Stimulated activated effector memory CD8-positive, alpha-beta T cell treated with anti-CD3 and anti-CD28 coated beads, Interleukin-12 subunit alpha, Interleukin-12 subunit beta, amount 100 ng/mL, for 72 hours (primary cell): Measurements from ENCODE around the gene PLCD1.
"Not testable (repeated sequence)": the region's sequence is repeated elsewhere in the genome, so short reads cannot be mapped to it uniquely, and the experiment has no call there.

Experiments
- ATAC-seq: fragments of 150-1000 bp; cut with Tn5 transposase; 2 replicates; pipeline ENCODE4 v1.10.0; 2021
- DNase-seq, 2 donors: peaks; one replicate each; pipeline ENCODE4 v3.0.0; 2021 to 2022; ENCODE audit warnings: low spot score in 2 of 2
- H3K27ac Mint-ChIP-seq: one replicate; pipeline ENCODE4 v1.8.0; 2022; ENCODE audit warnings: mild to moderate bottlenecking, mixed read lengths
- H3K36me3 Mint-ChIP-seq: one replicate; pipeline ENCODE4 v1.8.0; 2022; ENCODE audit warnings: mild to moderate bottlenecking, mixed read lengths
- H3K4me1 Mint-ChIP-seq: one replicate; pipeline ENCODE4 v1.8.0; 2022; ENCODE audit warnings: mixed read lengths
- H3K4me3 Mint-ChIP-seq: one replicate; pipeline ENCODE4 v1.8.0; 2022; ENCODE audit warnings: mild to moderate bottlenecking, mixed read lengths
- H3K9me3 Mint-ChIP-seq: one replicate; pipeline ENCODE4 v1.8.0; 2022; ENCODE audit warnings: mixed read lengths

PLCD1 gene

DNA sequence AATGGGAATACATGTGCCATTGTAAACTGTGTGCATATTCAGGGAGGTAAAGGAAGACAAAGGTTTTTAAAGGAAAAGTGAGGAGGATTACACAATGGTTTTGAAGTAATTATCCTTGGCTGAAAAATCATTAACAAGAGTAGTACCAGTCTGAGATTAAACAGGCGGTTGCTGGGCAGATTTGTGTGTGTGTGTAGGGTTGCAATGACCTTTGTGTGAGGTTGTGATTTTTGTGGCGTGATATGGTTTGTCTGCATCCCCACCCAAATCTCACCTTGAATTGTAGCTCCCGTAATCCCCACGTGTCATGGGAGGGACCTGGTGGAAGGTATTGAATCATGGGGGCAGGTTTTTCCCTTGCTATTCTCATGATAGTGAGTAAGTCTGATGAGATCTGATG is 16.6 kb upstream of the PLCD1 start:
- Mint-ChIP-seq H3K4me3 (no peak overlapping the region), H3K9me3 (no peaks in the 10 kb centered on the region), H3K27ac (no peak overlapping the region), H3K36me3 (no peaks in the 10 kb centered on the region), H3K4me1 (no peaks in the 10 kb centered on the region)
- ATAC-seq (no peak), DNase-seq (no peak)

DNA sequence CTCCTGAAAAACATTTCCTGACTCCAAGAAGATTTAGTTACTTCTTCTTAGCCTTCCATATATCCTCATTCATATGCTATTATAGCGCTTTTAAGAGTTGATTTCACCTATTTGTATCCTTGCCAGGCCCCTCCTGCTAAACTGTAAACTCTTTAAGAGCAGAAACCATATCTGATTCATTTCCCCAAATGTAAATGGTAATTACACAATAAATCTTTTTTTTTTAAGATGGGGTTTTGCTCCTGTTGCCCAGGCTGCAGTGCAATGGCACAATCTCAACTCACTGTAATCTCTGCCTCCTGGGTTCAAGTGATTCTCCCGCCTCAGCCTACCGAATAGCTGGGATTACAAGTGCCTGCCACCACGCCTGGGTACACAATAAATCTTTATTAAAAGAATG is 14.0 kb upstream of the PLCD1 start:
- H3K4me3 Mint-ChIP-seq: no peak overlapping the region
- H3K9me3 Mint-ChIP-seq: peaks cover under 1% of the 10 kb centered on the region
- DNase-seq: no peak
- peaks cover 20% of the 10 kb centered on the region for H3K4me1 Mint-ChIP-seq
- H3K36me3 Mint-ChIP-seq: peaks cover 8% of the 10 kb centered on the region
- H3K27ac Mint-ChIP-seq: no peak overlapping the region
- ATAC-seq: no peak

DNA sequence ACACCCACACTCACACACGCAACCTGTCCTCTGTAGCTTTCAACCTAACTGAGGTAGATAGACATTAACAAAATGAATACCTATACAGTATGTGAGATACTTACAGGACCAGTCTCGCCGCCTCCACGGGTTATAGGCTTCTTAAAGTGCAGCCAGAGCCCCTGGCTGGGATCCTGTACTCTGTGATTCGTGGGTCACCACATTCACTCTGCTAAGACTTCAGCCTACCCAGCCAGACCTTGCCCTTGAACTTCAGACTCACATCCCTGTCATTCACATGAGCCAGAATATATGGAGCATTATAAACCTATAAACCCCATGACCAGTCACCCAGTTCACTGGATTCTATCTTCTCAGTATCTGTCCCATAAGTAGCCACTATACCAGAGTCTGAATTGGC is 11.0 kb upstream of the PLCD1 start:
- no peak for ATAC-seq
- peaks cover 41% of the 10 kb centered on the region for H3K4me1 Mint-ChIP-seq
- no peak for DNase-seq
- H3K27ac Mint-ChIP-seq: peak overlapping the region; percentile 95
- peaks cover 7% of the 10 kb centered on the region for H3K9me3 Mint-ChIP-seq
- H3K4me3 Mint-ChIP-seq: peak overlapping the region; percentile 63
- H3K36me3 Mint-ChIP-seq: peaks cover 23% of the 10 kb centered on the region

DNA sequence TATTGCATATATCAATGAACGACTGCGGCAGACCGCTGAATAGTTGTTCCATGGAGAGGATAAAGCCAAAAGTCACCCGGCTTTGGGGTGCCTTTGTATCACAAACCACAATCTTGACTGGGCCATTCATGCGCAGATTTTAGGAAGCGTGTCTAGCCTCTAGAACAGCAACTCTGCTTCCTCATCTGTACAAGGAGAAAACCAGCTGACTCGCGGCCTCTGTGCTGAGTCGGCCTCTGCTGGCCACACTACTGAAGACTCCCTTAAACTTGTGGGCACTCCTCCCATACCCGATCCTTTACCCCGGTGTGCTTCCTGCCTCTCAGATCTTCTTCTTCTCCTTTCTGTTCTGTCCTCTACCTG is 10.4 kb upstream of the PLCD1 start:
- H3K27ac Mint-ChIP-seq: peak overlapping the region; percentile 95
- DNase-seq (no peak), ATAC-seq (peak; percentile 44)
- H3K36me3 Mint-ChIP-seq: peaks cover 23% of the 10 kb centered on the region
- H3K4me3 Mint-ChIP-seq: peak overlapping the region; percentile 63
- peaks cover 41% of the 10 kb centered on the region for H3K4me1 Mint-ChIP-seq
- peaks cover 7% of the 10 kb centered on the region for H3K9me3 Mint-ChIP-seq

DNA sequence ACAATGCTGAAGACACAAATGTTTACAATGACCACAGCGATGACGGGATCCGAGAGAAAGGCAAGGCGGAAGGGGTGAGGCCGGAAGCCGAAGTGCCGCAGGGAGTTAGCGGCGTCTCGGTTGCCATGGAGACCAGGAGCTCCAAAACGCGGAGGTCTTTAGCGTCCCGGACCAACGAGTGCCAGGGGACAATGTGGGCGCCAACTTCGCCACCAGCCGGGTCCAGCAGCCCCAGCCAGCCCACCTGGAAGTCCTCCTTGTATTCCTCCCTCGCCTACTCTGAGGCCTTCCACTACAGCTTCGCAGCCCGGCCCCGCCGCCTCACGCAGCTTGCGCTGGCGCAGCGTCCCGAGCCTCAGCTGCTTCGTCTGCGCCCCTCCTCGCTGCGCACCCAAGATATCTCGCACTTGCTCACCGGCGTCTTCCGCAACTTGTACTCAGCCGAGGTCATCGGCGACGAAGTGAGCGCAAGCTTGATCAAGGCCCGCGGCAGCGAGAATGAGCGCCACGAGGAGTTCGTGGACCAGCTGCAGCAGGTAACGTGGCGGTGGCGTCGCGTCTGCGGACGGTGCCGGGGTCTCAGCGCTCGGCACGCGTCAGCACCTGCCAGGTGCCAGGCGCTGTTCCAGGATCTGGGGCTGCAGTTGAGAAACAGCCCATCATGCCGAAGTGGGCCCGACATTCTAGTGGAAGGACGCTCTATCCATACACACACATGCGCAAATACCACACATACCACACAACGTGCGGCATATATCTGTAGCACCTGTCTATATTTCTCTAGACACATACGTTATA is 9.9 kb upstream of the PLCD1 start, which contains the start of gene DLEC1:
Gene DLEC1, plus strand, starts transcription at position 108 of the 798 bp plus-strand sequence. Its CDS starts 18 bp downstream, at position 126.
- H3K9me3 Mint-ChIP-seq: peaks cover 7% of the 10 kb centered on the region
- ATAC-seq (peak; percentile 87), DNase-seq (peak; percentile 67 to 92)
- H3K4me3 Mint-ChIP-seq: peak within 1 kb of the TSS; percentile 63
- peak within 1 kb of the TSS; percentile 95 for H3K27ac Mint-ChIP-seq
- H3K4me1 Mint-ChIP-seq: peaks cover 41% of the 10 kb centered on the region
- peaks cover 23% of the 10 kb centered on the region for H3K36me3 Mint-ChIP-seq

DNA sequence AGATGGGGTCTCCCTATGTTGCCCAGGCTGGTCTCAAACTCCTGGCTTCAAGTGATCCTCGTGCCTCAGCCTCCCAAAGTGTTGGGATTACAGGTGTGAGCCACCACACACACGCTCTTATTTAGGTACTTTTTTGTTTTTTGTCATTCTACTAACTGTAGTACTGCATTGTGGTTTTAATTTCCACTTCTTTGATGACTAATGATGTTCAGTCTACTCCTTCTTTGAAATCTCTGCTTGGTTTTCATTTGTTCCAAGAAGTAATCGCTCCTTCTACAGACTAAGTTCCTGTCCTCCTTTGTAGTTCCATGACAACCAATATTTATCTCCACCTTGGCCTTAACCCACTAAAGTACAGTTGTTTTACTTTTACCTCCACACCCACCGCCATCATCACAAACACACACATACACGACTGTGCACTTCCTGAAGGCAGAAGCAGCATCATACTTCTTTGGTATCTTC is 9.0 kb upstream of the PLCD1 start:
- H3K4me3 Mint-ChIP-seq: peak overlapping the region; percentile 63

DNA sequence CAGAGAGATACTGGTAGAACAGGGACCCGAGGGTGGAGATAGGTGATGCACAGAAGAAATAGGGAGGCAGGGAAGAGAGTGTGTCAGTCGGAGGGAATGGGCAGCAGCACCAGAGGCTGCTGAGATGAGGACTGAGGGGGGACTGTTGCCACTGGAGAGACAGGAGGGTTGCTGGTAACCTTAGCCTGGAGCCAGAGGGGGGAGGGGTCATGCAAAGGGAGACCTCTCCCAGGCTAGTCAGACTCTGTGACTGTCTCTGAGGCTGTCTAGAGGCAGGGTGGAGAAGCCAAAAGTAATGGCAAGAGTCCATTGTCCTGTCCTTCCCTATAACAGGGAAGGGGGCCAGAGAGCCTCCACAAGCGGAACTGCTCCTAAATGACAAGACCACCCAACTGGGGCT is 7.5 kb upstream of the PLCD1 start:
- Mint-ChIP-seq H3K4me1 (peaks cover 50% of the 10 kb centered on the region), H3K27ac (peak overlapping the region; percentile 95), H3K9me3 (peaks cover 7% of the 10 kb centered on the region), H3K36me3 (peaks cover 23% of the 10 kb centered on the region), H3K4me3 (no peak overlapping the region)
- no peak for ATAC-seq
- DNase-seq: no peak

More for the DNA sequence above, 9.0 kb upstream of the PLCD1 start:
- H3K9me3 Mint-ChIP-seq: peaks cover 7% of the 10 kb centered on the region
- DNase-seq (no peak), ATAC-seq (peak; percentile 82)
- peaks cover 23% of the 10 kb centered on the region for H3K36me3 Mint-ChIP-seq
- H3K27ac Mint-ChIP-seq: peak overlapping the region; percentile 95
- peaks cover 44% of the 10 kb centered on the region for H3K4me1 Mint-ChIP-seq

DNA sequence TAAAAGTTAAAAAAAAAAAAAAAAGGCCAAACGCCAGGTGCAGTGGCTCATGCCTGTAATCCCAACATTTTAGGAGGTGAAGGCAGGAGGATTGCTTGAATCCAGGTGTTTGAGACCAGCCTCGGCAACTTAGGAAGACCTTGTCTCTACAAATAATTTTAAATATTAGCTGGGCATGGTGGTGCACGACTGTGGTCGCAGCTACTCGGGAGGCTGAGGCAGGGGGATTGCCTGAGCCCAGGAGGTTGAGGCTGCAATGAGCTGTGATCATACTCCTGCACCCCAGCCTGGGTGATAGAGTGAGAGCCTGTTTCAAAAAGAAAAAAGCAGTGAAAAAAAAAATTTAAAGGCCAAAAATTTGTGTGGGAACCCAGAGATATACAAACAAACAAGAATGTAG is 6.8 kb upstream of the PLCD1 start:
- no peak for ATAC-seq
- peaks cover 56% of the 10 kb centered on the region for H3K4me1 Mint-ChIP-seq
- peaks cover 23% of the 10 kb centered on the region for H3K36me3 Mint-ChIP-seq
- H3K4me3 Mint-ChIP-seq: no peak overlapping the region
- no peak for DNase-seq
- H3K27ac Mint-ChIP-seq: peak overlapping the region; percentile 79
- H3K9me3 Mint-ChIP-seq: peaks cover 7% of the 10 kb centered on the region

DNA sequence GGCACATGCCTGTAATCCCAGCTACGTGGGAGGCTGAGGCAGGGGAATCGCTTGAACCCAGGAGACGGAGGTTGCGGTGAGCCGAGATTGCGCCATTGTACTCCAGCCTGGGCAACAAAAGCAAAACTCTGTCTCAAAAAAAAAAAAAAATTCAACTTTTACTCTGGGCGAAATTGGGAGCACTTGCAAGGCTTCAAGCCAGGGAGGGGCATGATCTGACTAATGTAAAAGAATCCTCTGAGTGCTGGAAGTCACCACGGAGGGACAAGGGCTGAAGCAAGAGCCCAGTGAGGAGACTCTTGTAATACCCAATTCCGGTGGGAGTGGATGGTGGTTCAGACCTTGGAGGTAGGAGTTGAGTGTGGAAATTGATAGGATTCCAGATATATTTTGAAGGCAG is 4.9 kb upstream of the PLCD1 start:
- not testable (repeated sequence) for ATAC-seq, H3K27ac Mint-ChIP-seq
- peaks cover 52% of the 10 kb centered on the region for H3K4me1 Mint-ChIP-seq

DNA sequence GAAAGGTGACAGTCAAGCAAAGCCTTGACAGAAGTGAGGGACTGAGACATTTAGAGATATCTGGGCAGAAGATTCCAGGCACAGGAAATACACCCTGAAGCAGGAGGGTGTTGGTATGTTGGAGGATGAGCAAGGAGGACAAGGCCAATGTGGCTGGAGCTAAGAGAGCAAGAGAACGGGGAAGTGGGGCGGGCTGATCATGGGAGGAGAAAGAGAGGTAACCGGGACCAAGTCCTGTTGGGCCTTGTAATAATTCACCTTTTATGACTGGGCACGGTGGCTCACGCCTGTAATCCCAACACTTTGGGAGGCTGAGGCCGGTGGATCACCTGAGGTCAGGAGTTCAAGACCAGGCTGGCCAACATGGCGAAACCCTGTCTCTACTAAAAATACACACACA is 4.1 kb upstream of the PLCD1 start:
- Mint-ChIP-seq H3K4me1 (peaks cover 48% of the 10 kb centered on the region), H3K36me3 (peaks cover 16% of the 10 kb centered on the region)
- not testable (repeated sequence) for H3K9me3 Mint-ChIP-seq, DNase-seq, ATAC-seq, H3K27ac Mint-ChIP-seq, H3K4me3 Mint-ChIP-seq

More for the DNA sequence above, 4.9 kb upstream of the PLCD1 start:
- peaks cover 23% of the 10 kb centered on the region for H3K36me3 Mint-ChIP-seq
- H3K9me3 Mint-ChIP-seq, DNase-seq, H3K4me3 Mint-ChIP-seq: not testable (repeated sequence)

DNA sequence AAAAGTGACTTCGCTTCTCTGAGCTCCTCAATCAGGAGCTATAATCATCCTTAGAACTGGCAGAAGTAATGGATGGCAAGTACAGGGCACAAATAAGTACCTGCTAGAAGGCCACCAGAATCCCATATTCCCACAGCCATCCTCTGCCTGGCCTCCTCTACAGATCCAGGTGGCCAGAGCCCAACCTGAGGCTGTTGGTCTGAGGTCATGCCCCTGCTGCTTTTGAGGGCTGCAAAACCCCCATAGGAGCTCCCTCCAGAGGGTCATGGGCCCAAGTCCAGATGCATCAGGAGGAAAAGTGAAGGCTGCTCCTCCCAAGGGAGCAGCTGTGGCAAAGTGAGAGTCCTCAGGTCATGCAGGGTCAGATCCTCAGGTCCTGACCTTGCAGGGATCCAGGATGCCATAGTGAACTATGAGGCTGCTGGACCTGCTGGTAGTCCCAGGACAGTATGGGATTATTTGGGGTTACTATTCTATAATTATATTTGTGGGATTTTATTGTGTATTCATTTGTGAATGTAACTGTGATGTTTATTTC is 3.0 kb upstream of the PLCD1 start:
- Mint-ChIP-seq H3K9me3 (no peaks in the 10 kb centered on the region), H3K27ac (no peak overlapping the region), H3K4me3 (no peak overlapping the region), H3K4me1 (peaks cover 42% of the 10 kb centered on the region), H3K36me3 (peaks cover 7% of the 10 kb centered on the region)
- no peak for DNase-seq
- ATAC-seq: no peak

DNA sequence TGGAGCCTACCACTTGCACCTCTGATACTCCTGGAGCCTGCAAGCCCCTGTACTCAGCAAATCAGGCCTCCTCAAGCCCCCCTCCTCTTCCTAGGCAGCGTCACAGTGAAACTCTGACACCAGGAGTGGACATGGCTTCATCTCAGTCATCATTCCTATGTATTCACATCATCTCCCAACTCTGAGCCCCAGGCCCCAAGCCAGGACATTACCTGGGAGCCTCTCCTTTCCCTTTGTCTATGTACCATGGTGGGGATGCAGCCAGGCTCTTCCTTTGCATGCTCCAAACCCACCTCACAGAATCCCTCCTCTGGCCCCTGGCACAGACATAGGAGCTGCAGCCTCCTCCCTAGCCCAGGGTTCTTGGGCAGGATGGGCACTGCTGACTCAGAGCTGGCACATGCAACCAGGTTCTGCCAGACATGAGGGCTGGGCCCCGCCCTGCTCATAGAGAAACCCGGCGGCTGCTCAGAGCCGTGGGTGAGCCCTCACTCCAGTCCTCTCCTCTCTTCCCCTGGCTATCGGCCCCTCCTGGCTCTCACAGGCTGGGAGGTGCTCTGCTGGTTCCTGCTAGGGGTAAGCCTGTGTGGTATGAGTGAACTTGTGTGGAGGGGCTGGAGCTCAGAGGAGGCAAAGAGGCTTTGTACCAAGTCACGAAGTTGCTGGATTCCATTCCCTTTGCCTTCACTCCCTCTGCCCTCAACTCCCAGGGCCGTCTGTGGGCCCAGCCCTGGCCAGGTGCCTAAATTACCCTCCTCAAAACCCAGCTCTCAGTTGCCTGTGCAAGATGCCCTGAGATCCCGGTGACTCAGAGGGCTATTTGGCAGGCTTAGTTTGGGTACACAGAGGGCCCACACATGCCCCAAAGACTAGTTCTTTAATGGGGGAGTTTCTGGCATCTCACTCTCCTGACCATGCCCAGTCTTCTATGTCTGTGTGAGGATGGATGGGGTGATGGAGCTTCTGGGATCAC is 1.9 kb upstream of the PLCD1 start:
- H3K9me3 Mint-ChIP-seq: no peaks in the 10 kb centered on the region
- H3K4me3 Mint-ChIP-seq: peak overlapping the region; percentile 71
- H3K36me3 Mint-ChIP-seq: peaks cover 1% of the 10 kb centered on the region
- peak in 1 of 2 donors; percentile 67 for DNase-seq
- peak overlapping the region; percentile 94 for H3K27ac Mint-ChIP-seq
- H3K4me1 Mint-ChIP-seq: peaks cover 32% of the 10 kb centered on the region
- peak; percentile 91 for ATAC-seq

DNA sequence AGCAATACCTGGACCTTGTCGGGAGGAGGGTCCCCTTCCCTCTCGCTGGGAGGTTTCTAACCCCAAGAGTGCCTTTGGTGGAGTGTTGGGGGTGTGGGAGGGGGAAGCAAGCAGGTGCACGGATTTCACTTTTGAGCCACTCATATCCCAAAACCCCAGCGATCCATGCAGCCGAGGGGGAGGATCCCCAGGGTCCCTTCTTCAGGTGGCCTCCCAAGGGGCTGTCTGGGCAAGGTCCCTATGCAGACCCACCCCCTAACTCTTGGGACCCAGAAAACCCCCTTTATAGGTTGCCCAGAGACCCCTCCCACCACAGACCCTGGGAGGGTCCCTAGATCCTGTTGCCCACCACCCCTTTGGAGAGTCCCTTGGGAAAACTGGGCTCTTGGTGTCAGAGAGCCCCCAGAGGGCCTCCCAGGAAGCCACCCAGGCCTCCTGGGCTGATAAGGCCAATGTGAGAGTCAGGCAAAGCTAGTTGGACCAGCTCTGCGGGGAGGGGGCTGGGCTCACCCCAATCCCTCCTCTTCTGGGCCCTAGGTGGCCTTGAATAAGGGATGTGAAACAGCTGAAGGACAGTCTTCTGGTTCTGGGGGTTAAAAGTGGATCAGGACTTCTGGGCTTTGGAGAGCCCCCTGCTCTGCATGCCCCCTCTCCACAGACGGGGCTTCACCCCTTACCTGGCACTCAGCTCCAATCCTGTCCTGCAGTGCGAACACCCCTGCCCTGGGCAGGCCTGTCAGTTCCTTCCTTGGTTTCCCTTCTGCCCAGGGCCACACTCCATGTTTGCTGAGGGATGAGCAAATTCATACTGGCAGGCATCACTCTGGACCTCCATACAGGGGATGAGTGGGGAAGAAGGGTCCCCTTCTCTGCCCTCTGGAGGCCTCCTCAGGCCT is 932 bp upstream of the PLCD1 start:
- Mint-ChIP-seq H3K27ac (peak overlapping the region; percentile 94), H3K4me3 (peak overlapping the region; percentile 71), H3K9me3 (no peaks in the 10 kb centered on the region), H3K36me3 (no peaks in the 10 kb centered on the region), H3K4me1 (peaks cover 39% of the 10 kb centered on the region)
- ATAC-seq (peak; percentile 6), DNase-seq (no peak)

DNA sequence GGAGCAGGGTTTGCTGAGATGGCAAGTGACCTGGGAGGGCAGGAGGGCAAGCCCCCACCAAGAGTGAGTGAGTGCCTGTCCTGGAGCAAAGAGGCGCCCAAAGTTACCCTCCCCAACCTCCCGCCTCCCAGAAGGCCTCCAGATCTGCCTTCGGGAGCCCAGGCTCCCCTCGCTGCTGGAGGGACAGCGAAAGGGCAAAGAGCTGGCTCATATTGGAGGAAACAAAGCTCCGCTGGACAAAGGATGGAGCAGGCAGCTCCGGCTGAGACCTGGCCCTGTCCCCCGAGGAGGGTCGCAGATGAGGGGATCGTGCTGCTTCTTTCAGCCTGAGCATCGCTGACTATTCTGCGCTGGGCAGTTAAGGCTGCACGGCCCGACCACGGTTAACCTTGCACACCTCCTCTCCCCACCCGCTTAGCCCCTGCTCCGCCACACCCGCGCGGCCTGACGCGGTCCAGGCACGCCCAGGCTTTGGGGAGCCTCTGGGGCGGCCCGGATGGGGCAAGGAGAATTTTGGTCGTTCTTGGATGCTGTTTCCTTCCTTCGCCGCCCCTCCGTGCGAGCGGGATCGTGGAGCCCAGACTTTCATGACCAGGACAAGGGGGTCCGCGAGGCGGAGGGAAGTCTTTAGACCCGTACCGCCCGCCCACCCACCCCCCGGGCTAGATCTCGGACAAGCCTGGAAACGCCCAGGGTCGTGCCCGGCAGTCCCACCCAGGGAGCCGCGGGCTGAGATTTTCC is 651 bp downstream of the PLCD1 start:
- Mint-ChIP-seq H3K4me1 (peaks cover 54% of the 10 kb centered on the region), H3K4me3 (peak overlapping the region; percentile 71), H3K9me3 (no peaks in the 10 kb centered on the region), H3K36me3 (peaks cover 13% of the 10 kb centered on the region), H3K27ac (peak overlapping the region; percentile 43)
- no peak for ATAC-seq
- DNase-seq: no peak
